ENCODE results near the gene SH3BP2.
"Not testable (repeated sequence)": the region's sequence is repeated elsewhere in the genome, so short reads cannot be mapped to it uniquely, and the experiment has no call there.

SH3BP2 gene

DNA sequence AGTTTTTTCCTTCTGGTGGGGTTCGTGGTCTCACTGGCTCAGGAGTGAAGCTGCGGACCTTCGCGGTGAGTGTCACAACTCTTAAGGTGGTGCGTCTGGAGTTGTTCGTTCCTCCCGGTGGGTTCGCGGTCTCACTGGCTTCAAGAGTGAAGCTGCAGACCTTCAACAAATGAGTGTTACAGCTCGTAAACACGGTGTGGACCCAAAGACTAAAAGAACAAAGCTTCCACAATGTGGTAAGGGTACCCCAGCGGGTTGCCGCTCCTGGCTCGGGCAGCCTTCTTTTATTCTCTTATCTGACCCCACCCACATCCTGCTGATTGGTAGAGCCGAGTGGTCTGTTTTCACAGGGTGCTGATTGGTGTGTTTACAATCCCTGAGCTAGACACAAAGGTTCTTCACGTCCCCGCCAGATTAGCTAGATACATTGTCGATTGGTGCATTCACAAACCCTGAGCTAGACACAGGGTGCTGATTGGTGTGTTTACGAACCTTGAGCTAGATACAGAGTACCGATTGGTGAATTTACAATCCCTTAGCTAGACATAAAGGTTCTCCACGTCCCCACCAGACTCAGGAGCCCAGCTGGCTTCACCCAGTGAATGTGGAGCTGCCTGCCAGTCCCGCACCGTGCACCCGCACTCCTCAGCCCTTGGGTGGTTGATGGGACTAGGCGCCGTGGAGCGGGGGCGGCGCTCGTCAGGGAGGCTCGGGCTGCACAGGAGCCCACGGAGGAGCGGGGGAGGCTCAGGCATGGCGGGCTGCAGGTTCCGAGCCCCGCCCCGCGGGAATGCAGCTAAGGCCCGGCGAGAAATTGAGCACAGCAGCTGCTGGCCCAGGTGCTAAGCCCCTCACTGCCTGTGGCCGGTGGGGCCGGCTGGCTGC lies 30.2 kb upstream of the SH3BP2 start:
- not testable (repeated sequence) for H3K4me3 ChIP-seq (ENCODE audit: low read depth, low read length)

DNA sequence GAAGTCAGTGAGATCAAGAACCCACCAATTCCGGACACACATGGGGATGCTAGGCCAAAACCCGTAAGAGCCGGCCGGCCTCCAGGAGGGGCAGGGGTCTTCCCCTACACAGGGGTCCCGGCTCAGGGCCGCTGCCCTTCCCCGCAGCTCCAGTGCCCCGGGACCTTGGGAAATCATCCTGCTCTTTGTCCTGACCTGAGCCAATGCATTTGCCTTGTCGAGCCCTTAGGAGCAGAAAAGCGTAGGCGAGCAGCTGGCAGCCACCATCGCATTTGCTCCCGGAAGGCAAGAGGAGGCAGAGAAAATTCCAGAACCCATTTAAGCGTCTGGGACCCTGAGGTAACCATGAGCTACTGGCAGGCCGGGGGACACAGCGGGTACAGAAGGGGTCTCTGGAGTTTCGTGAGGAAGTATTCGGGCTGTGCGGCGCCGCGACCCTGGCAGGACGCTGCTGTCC lies 29.3 kb upstream of the SH3BP2 start:
- no peak overlapping the region for H3K4me3 ChIP-seq (ENCODE audit: low read depth, low read length)

DNA sequence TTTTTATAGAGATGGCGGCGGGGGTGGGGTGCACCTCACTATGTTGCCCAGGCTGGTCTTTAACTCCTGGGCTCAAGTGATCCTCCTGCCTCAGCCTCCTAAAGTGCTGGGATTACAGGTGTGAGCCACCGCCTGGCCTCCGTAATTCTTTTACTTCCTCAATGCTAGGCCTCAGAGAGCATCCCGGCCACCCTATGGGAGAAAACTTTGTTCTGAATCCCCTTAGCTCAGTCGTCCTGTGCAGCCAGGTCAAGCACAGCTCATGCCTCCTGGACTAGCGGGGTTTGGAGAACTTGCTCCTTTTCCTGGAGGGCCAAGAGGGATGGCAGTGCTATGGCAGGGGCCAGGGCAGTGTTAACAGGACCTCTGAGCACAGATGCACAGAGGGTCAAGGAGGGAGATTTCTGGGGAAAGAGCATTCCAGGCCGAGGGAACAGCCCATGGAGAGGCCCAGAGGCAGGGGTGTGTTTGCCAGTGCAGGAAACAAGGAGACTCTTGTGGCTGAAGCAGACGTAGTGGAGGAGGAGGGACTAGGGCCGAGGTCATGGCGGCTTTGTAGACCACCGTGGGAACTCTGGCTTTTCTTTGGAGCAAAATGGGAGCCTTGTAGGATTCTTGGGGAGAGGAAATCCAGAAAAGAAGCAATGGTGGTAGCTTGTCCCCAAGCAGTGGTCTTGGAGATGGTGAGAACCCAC lies 26.9 kb upstream of the SH3BP2 start:
- no peak overlapping the region for H3K4me3 ChIP-seq (ENCODE audit: low read depth, low read length)

DNA sequence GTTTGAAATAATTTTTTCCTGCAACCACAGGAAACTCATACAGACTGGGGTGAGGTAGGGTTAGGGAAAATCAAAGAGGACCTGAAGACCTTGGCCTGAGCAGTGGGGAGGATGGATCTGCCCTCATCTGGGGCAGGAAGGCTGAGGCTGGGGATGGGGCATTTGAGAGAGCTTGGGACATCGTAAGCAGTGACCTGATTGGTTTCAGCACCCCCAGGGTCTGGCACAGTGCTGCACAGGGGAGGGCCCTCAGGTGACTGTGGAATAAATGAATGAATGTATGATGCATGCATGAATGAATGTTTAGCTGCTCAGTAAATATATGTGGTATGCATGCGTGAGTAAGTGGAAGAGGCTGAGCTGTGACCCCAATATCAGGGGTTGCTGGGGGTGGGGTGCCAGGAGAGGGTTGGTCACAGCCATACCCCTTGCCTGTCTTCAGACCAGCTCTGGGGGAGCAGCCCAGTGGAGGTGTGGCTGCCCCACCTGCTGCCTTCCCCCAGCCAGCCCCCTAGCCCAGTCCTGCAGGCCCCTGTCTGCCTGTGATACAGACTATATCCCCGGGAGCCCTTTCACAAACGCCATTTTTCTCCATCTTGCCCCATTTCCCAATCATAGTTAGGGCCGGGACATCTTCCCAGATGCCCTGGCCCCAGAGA lies 25.7 kb upstream of the SH3BP2 start:
- no peak overlapping the region for H3K4me3 ChIP-seq (ENCODE audit: low read depth, low read length)

DNA sequence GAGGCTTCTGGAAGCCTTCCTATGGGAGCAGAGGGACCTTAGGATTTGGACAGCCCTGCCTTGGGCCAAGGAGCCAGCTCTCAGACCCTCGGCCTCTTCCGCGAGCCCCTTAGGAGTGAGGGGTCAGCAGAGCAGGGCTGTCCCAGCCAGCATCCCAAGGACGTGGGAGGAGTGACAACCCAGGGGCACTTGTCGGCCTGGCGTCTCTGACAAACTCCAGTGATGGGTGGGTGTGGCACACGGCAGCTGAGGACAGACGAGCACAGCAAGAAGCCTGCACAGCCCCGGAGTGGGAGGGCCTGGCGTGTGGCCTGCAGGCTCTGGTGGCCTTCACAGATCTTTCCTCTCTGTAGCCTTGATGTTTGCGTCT lies 25.2 kb upstream of the SH3BP2 start:
- no peak overlapping the region for H3K4me3 ChIP-seq (ENCODE audit: low read depth, low read length)

DNA sequence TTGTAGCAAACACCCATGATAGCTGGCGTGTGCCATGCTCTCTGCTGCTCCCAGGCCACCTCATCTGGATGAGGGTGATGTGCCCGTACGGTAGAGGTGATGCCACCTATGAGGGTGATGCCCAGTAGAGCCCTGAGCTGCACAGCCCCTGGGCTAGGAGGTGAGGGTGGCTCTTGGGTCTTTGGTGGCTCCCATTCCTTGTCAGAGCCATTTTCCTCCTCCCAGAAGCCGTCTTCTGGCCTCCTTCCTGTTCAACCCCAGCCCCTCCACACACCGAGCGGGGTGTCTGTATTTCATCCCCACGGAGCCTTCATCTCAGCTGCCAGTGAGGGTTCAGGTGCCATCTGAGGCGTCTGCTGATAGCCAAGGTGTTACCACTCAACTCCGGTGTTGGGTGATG lies 24.8 kb upstream of the SH3BP2 start:
- H3K4me3 ChIP-seq (ENCODE audit: low read depth, low read length): no peak overlapping the region

DNA sequence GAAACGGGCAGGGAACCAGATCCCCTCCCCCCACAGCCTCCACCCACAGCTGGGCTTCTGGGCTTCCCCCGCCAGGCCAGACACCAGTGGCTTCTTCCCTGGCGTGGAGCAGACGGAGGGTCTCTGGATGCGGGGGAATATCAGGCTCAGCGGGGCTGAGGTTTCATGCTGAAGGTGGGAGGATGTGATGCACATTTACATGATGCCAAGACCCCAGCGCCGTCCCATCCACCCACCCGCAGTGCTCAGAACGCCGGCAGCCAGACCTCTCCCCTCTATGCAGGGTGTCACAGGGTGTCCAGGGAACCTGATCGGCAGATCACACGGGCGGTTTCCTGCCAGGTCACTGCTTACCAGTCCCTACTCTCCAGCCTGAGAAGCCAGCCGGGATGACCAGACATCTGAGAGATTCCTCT lies 24.0 kb upstream of the SH3BP2 start:
- no peak overlapping the region for H3K4me3 ChIP-seq (ENCODE audit: low read depth, low read length)

DNA sequence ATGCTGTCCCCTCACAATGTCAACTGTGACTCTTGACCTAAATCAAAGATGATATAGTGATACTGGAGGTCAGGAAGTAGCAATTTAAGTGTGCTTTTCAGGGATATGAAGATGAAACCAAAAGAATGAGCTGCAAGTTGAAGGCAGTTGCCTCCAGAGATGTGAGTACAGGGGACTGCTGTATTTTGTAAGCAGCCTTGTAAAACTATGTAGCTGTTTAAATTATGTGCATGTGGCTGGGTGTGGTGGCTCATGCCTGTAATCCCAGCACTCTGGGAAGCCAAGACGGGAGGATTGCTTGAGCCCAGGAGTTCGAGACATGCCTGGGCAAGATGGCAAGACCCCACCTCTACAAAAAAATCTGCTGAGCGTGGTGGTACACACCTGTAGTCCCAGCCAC lies 21.6 kb upstream of the SH3BP2 start:
- H3K4me3 ChIP-seq (ENCODE audit: low read depth, low read length): no peak overlapping the region

DNA sequence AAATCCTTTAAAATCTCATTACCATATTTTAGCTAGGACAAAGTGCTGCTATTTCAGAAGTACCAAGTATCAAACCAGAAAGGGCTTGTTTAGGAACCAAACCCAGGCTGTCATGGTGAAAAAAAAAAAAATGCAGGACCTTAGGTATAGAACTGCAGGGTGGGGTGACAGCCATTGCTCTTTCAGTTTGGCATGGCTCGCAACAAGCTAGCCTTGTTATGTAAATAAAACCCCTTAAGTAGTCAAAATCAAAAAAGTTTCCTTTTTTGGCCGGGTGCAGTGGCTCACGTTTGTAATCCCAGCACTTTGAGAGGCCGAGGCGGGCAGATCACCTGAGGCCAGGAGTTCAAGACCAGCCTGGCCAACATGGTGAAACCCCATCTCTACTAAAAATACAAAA lies 12.2 kb upstream of the SH3BP2 start:
- not testable (repeated sequence) for H3K4me3 ChIP-seq (ENCODE audit: low read depth, low read length)

DNA sequence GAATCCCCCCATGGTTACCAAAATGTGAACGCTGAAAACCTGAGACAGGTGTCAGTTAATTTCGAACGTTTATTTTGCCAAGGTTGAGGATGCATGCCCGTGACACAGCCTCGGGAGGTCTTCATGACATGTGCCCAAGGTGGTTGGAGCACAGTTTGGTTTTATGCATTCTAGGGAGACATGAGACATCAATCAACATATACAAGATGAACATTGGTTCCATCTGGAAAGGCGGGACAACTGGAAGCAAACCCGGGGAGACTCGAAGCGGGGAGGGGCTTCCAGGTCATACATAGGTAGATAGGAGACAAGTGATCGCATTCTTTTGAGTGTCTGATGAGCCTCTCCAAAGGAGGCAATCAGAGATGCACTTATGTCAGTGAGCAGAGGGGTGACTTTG lies 11.0 kb upstream of the SH3BP2 start:
- H3K4me3 ChIP-seq (ENCODE audit: low read depth, low read length): no peak overlapping the region

DNA sequence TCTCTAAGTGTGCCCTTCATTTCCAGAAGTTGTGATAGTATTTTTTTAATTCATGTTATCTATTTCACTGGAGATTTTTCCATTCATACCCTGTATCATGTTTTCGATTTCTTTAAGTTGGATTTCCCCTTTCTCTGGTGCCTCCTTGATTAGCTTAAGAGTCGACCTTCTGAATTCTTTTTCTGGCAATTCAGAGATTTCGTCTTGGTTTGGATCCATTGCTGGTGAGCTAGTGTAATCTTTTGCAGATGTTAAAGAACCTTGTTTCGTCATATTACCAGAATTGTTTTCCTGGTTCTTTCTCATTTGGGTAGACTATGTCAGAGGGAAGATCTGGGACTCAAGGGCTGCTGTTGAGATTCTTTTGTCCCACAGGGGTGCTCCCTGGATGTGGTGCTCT lies 9.1 kb upstream of the SH3BP2 start:
- H3K4me3 ChIP-seq (ENCODE audit: low read depth, low read length): no peak overlapping the region

DNA sequence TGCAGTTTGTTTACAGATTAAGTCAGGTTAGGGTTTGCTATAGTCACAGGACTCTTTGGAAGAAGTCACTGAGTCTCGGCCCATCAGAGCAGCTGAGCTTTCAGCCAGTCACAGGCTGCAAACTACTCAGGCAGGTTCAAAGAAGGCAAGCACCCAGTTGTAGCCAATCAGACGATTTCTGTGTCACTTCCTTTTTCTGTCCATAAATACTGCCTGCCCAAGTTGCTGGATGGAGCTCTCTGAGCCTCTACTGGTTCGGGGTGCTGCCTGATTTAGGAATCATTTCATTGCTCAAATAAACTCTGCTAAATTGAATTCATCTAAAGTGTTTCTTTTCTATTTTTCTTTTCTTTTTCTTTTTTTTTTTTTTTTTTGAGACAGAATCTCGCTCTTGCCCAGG lies 7.3 kb upstream of the SH3BP2 start:
- H3K4me3 ChIP-seq (ENCODE audit: low read depth, low read length): no peak overlapping the region

DNA sequence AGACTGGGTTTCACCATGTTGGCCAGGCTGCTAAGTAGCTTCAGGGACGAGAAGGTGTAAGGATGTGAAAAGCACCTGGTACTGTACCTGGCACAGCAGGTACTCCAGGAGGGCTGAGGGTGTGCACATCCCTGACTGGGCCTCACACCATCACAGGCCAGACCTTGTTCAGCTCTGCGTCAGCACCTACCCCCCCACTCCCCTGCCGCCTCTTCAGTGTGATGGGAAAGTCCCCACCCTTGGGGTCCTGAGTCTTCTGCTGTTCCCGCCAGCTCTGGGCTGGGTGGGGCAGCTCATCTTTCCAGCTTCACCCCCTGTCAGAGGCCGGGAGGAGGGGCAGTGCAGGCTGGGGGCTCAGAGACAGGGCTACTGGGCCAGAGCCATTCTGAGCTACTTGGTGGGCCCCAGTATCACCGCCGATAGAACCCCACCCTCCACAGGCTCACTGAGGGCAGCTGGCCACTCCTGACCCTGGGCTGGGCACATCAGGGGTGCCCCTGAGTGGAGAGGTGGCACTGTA lies 6.7 kb upstream of the SH3BP2 start:
- no peak overlapping the region for H3K4me3 ChIP-seq (ENCODE audit: low read depth, low read length)

DNA sequence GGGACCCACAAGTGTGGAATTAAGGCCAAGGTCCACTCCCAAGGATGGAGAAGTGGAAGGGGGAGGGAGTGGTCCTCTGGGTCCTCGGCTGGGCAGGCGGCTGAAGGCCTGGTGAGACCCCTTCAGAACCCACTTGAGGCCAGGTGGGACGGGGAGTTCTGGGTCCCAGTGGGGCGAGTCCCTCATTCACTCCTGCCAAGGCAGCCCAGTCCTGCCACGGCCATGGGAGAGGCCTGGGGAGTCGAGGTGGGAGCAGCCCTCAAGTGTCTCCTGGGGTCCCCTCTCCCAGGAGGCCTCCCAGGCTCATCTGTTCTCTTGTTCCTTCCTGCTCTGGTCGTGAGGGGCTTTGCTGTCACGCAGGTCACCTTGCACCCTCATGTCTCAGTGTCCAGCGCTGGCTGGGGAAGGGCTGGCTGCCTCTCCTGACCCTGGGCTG lies 6.1 kb upstream of the SH3BP2 start:
- no peak overlapping the region for H3K4me3 ChIP-seq (ENCODE audit: low read depth, low read length)

DNA sequence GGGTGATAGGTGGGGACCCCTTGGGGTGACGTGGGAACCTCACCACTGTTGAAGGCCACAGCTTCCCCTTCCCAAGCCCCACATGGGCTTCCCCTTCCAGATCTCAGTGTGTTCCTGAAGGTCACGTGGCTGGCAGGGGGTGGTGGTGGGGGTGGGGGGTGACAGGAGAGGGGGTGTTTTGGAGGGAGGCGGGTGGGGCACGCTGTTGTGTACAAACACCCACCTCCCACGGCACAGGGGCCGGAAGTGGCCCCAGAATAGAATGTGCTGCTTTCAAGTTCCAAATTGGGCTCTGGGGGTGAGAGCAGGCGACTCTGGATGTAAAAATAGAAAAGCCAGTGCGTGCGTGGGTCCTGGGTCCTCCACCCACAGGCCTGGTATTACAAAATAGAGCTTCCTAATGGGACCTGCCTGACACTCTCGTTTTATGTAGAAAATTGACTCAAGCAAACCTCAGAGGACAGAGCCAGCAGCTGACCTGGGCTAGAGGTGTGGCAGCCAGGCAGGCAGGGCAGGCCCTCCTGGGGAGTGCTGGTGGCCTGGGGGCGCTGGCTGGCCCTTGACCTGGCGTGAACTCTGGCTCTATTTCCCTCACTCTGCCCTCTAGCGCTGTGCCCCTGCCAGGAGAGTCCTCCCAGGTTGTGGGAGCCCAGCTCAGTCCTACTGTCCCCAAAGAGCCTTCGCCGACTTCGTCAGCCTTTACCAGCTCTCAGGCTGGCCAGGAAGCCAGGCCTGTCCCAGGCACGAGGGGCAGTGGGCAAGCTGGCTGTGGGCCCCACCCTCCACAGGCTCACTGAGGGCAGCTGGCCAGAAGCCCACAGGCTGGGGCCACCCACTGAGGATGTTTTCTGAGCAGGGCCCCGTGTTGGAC lies 5.4 kb upstream of the SH3BP2 start:
- no peak overlapping the region for H3K4me3 ChIP-seq (ENCODE audit: low read depth, low read length)

DNA sequence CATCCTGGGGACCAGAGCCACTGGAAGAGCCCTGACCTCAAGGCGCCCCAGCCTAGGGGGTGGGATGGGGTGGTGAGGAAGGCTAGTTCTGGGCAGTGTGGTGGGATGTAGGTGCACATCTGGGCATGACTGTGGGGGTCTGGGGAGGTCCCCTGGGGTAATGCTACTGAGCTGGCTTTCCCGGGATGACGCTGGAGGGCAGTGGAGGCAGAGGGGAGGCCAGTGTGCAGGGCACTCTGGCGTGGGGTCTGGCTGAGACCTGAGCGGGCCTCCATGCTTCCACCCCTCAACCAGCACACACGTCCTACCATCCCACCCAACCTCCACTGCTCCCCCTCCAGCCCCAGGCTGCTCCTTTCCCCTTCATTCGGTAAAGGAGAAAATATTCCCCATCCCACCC lies 4.8 kb upstream of the SH3BP2 start:
- H3K4me3 ChIP-seq (ENCODE audit: low read depth, low read length): no peak overlapping the region

DNA sequence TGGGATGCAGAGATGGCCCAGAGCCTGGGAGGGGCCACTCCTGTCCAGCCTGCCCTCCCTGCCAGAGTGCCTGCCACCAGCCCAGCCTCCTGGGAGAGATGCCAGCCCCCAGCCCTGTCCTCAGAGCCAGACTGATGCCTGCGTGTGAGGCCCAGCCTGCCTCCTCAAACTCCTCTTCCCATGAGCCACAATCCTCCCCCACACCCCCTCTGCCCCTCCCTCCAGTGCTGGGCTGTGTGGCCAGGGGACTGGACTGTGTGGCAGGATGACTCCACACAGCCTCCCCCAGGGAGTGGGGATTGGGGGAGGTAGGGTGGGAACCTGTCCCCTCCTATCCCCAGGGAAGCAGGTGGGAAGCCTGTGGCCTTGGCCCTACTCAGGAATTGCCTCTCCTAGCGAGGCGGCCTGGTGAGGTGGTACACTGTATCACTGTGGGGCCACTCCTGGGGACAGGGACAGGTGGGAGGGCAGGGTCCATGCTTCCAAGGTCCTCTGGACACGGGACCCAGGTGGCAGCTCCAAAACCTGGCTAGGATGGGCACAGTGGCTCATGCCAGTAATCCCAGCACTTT lies 4.3 kb upstream of the SH3BP2 start:
- no peak overlapping the region for H3K4me3 ChIP-seq (ENCODE audit: low read depth, low read length)

DNA sequence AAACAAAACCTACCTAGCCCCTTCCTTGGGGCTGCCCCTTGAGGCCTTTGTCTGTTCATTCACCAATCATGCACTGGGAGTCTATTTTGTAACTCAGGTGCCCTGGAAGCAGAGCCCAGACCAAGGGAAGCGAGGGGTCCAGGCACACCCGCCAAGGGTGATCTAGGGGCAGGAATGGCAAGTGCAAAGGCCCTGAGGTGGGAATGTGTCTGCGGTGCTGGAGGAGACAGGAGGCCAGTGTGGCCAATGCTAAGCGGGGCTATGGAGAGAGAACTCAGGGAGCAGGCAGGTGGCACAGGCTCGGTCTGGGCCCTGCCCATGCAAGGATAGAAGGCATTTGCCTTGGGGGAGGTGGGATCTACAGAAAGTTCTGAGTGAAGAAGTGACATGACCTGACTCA lies 3.5 kb upstream of the SH3BP2 start:
- H3K4me3 ChIP-seq (ENCODE audit: low read depth, low read length): no peak overlapping the region

DNA sequence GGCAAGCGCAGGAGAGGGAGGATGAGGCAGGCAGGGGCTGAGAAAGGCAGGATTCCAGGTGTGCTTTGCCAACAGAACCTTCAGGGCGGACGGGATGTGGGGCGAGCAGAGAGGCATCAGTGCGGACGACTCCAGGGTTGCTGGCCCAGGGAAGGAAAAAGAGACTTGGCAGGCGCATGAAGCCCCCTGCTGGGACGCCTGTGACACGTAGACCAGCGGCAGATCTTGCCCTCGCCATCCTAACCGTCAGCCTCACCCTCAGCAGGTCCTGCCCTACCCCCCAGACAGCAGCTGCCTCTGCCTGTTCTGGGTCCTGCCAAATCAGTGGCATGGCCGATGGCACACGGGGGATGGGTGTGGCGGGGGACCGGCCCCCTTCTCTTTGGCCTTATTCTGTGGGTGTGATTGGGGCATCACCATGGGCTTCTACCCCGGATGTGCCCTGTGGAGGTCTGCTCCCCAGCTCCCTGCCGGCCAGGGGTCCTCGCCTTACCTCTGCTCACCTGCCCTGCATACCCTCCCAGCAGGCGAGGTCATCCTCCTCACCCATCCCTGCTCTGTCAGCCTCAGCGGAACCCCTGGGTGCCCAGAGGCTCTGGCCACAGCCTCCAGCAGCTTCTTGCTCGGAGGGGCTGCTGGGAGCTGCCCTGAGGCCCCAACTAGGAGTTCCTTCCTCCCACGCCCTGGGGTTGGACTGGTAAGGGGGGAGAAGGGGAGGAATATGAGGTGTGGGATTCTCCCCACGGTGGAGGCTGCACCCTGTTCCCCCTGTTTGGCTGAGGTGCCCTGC lies 2.9 kb upstream of the SH3BP2 start:
- no peak overlapping the region for H3K4me3 ChIP-seq (ENCODE audit: low read depth, low read length)
